ENCODE results near the gene CDK8.
A peak's percentile ranks its signal among the peaks of the same experiment; 100 is the strongest.
"Not testable (repeated sequence)": the region's sequence is repeated elsewhere in the genome, so short reads cannot be mapped to it uniquely, and the experiment has no call there.

Gene CDK8

GRCh38 chr13:26295812-26296211 is 41.9 kb downstream of the CDK8 start:
- H3K4me3 ChIP-seq: no peak overlapping the region
- no peaks in the 10 kb centered on the region for H3K27me3 ChIP-seq
- peaks cover 0 to 17% (median 7%) of the 10 kb centered on the region in 11 experiments; a peak in 6 of 22 replicates for H3K36me3 ChIP-seq
- no peak overlapping the region for H3K27ac ChIP-seq
- H3K4me1 ChIP-seq: no peaks in the 10 kb centered on the region
- no peak overlapping the region for H3K4me2 ChIP-seq
- peaks cover 15 to 56% (median 36%) of the 10 kb centered on the region in 11 experiments; a peak in 20 of 22 replicates for H3K9me3 ChIP-seq (replicated peaks in 1 of 11)
- peaks cover 0 to 83% (median 22%) of the 10 kb centered on the region in 11 experiments; a peak in 11 of 22 replicates for H4K20me1 ChIP-seq
- no peak overlapping the region for H3K9ac ChIP-seq
- TF ChIP-seq Cebpa-rat (IDR thresholded peaks at IDR 0.05): no peak

- Histone ChIP-seq H3K4me1 (no peaks in the 10 kb centered on the region), H3K27ac (no peak overlapping the region), H3K36me3 (peaks cover 0 to 17% (median 4%) of the 10 kb centered on the region in 11 experiments; a peak in 5 of 22 replicates), H3K9ac (no peak overlapping the region), H3K4me3 (no peak overlapping the region), H3K9me3 (replicated peaks in 1 of 11) (peaks cover 15 to 45% (median 31%) of the 10 kb centered on the region in 11 experiments; a peak in 20 of 22 replicates), H4K20me1 (peaks cover 0 to 98% (median 48%) of the 10 kb centered on the region in 11 experiments; a peak in 16 of 22 replicates), H3K4me2 (no peak overlapping the region), H3K27me3 (no peaks in the 10 kb centered on the region)
- no peak for TF ChIP-seq Cebpa-rat (IDR thresholded peaks at IDR 0.05)
These were observed 45.3 kb downstream of the CDK8 start for GRCh38 chr13:26299168-26299750.

- peaks cover 0 to 9% (median 3%) of the 10 kb centered on the region in 11 experiments; a peak in 4 of 22 replicates for H3K36me3 ChIP-seq
- H3K4me1 ChIP-seq: peaks cover 0 to 6% (median 0%) of the 10 kb centered on the region in 10 experiments; a peak in 2 of 20 replicates
- H3K4me2 ChIP-seq: no peak overlapping the region
- no peak overlapping the region for H3K9ac ChIP-seq
- H3K27me3 ChIP-seq: no peaks in the 10 kb centered on the region
- no peak overlapping the region for H3K4me3 ChIP-seq
- H4K20me1 ChIP-seq: peaks cover 0 to 98% (median 53%) of the 10 kb centered on the region in 11 experiments; a peak in 17 of 22 replicates
- no peak for TF ChIP-seq Cebpa-rat (IDR thresholded peaks at IDR 0.05)
- H3K9me3 ChIP-seq (replicated peaks in 1 of 11): peaks cover 8 to 36% (median 22%) of the 10 kb centered on the region in 11 experiments; a peak in 18 of 22 replicates
- no peak overlapping the region for H3K27ac ChIP-seq
These were observed 46.2 kb downstream of the CDK8 start for GRCh38 chr13:26300140-26300539.

GRCh38 chr13:26305676-26306075 is 51.7 kb downstream of the CDK8 start:
- no peak overlapping the region for H3K9ac ChIP-seq
- peaks cover 0 to 17% (median 13%) of the 10 kb centered on the region in 11 experiments; a peak in 18 of 22 replicates for H3K9me3 ChIP-seq (replicated peaks in 1 of 11)
- H4K20me1 ChIP-seq: peaks cover 4 to 94% (median 51%) of the 10 kb centered on the region in 11 experiments; a peak in 17 of 22 replicates
- peaks cover 0 to 21% (median 0%) of the 10 kb centered on the region in 10 experiments; a peak in 5 of 20 replicates for H3K4me1 ChIP-seq
- no peaks in the 10 kb centered on the region for H3K27me3 ChIP-seq
- TF ChIP-seq Cebpa-rat (IDR thresholded peaks at IDR 0.05): peak in 1 of 11 experiments; percentile 48; a peak in 1 of 22 replicates
- no peak overlapping the region for H3K4me2 ChIP-seq
- H3K36me3 ChIP-seq: peaks cover 0 to 8% (median 0%) of the 10 kb centered on the region in 11 experiments; a peak in 2 of 22 replicates
- no peak overlapping the region for H3K27ac ChIP-seq
- H3K4me3 ChIP-seq: no peak overlapping the region

- Histone ChIP-seq H3K4me2 (no peak overlapping the region), H3K36me3 (peaks cover 3 to 16% (median 11%) of the 10 kb centered on the region in 11 experiments; a peak in 13 of 22 replicates), H3K27ac (no peak overlapping the region), H3K27me3 (no peaks in the 10 kb centered on the region), H3K9me3 (replicated peaks in 1 of 11) (peaks cover 15 to 35% (median 30%) of the 10 kb centered on the region in 11 experiments), H4K20me1 (peaks cover 0 to 93% (median 36%) of the 10 kb centered on the region in 11 experiments; a peak in 16 of 22 replicates), H3K4me3 (no peak overlapping the region), H3K9ac (no peak overlapping the region), H3K4me1 (peaks cover 0 to 25% (median 0%) of the 10 kb centered on the region in 10 experiments; a peak in 5 of 20 replicates)
- no peak for TF ChIP-seq Cebpa-rat (IDR thresholded peaks at IDR 0.05)
These were observed 53.8 kb downstream of the CDK8 start for GRCh38 chr13:26307701-26308100.

- no peak for TF ChIP-seq Cebpa-rat (IDR thresholded peaks at IDR 0.05)
- Histone ChIP-seq H3K4me3 (no peak overlapping the region), H3K9ac (no peak overlapping the region), H3K4me2 (peak overlapping the region in 2 of 11 experiments; percentile 6 to 10; a peak in 1 of 22 replicates), H3K4me1 (peaks cover 0 to 25% (median 0%) of the 10 kb centered on the region in 10 experiments; a peak in 5 of 20 replicates), H3K27ac (no peak overlapping the region), H3K36me3 (peaks cover 3 to 20% (median 11%) of the 10 kb centered on the region in 11 experiments; a peak in 13 of 22 replicates), H4K20me1 (peaks cover 0 to 88% (median 32%) of the 10 kb centered on the region in 11 experiments; a peak in 16 of 22 replicates), H3K9me3 (replicated peaks in 1 of 11) (peaks cover 15 to 39% (median 33%) of the 10 kb centered on the region in 11 experiments), H3K27me3 (no peaks in the 10 kb centered on the region)
These were observed 54.3 kb downstream of the CDK8 start for GRCh38 chr13:26308250-26308649.

- Histone ChIP-seq H3K9ac (no peak overlapping the region), H3K9me3 (replicated peaks in 1 of 11) (peaks cover 15 to 39% (median 33%) of the 10 kb centered on the region in 11 experiments), H3K27me3 (no peaks in the 10 kb centered on the region), H3K27ac (no peak overlapping the region), H3K4me3 (no peak overlapping the region), H3K4me2 (0 out of 22 replicates have a peak overlapping the region, but pooled peaks of 2 of the 11 experiments have one; percentile 6 to 10), H4K20me1 (peaks cover 0 to 87% (median 27%) of the 10 kb centered on the region in 11 experiments; a peak in 14 of 22 replicates), H3K36me3 (peaks cover 3 to 20% (median 11%) of the 10 kb centered on the region in 11 experiments; a peak in 13 of 22 replicates), H3K4me1 (peaks cover 0 to 25% (median 0%) of the 10 kb centered on the region in 10 experiments; a peak in 5 of 20 replicates)
- no peak for TF ChIP-seq Cebpa-rat (IDR thresholded peaks at IDR 0.05)
These were observed 54.9 kb downstream of the CDK8 start for GRCh38 chr13:26308836-26309235.

- H4K20me1 ChIP-seq: peaks cover 0 to 83% (median 23%) of the 10 kb centered on the region in 11 experiments; a peak in 10 of 22 replicates
- peaks cover 15 to 39% (median 33%) of the 10 kb centered on the region in 11 experiments for H3K9me3 ChIP-seq (replicated peaks in 1 of 11)
- peaks cover 3 to 20% (median 11%) of the 10 kb centered on the region in 11 experiments; a peak in 13 of 22 replicates for H3K36me3 ChIP-seq
- peaks cover 0 to 19% (median 0%) of the 10 kb centered on the region in 10 experiments; a peak in 4 of 20 replicates for H3K4me1 ChIP-seq
- no peak overlapping the region for H3K4me3 ChIP-seq
- no peak for TF ChIP-seq Cebpa-rat (IDR thresholded peaks at IDR 0.05)
- H3K9ac ChIP-seq: no peak overlapping the region
- no peak overlapping the region for H3K27ac ChIP-seq
- H3K4me2 ChIP-seq: no peak overlapping the region; a peak in 1 of 22 replicates
- no peaks in the 10 kb centered on the region for H3K27me3 ChIP-seq
These were observed 56.1 kb downstream of the CDK8 start for GRCh38 chr13:26310003-26310402.

- H3K9me3 ChIP-seq (replicated peaks in 1 of 11): peaks cover 15 to 39% (median 33%) of the 10 kb centered on the region in 11 experiments
- no peak overlapping the region for H3K4me3 ChIP-seq
- no peak for TF ChIP-seq Cebpa-rat (IDR thresholded peaks at IDR 0.05)
These were observed 56.5 kb downstream of the CDK8 start for GRCh38 chr13:26310470-26310869.

GRCh38 chr13:26312019-26312418 is 58.1 kb downstream of the CDK8 start:
- not testable (repeated sequence) for H3K27ac ChIP-seq, H3K4me2 ChIP-seq, H3K27me3 ChIP-seq, H3K9ac ChIP-seq, H3K4me3 ChIP-seq
- Histone ChIP-seq H4K20me1 (peaks cover 0 to 81% (median 17%) of the 10 kb centered on the region in 11 experiments; a peak in 10 of 22 replicates), H3K4me1 (peaks cover 0 to 19% (median 0%) of the 10 kb centered on the region in 10 experiments; a peak in 4 of 20 replicates), H3K36me3 (peaks cover 3 to 20% (median 11%) of the 10 kb centered on the region in 11 experiments; a peak in 13 of 22 replicates), H3K9me3 (replicated peaks in 1 of 11) (peaks cover 15 to 46% (median 39%) of the 10 kb centered on the region in 11 experiments)

More at GRCh38 chr13:26310470-26310869, 56.5 kb downstream of the CDK8 start:
- Histone ChIP-seq H3K27me3 (no peaks in the 10 kb centered on the region), H4K20me1 (peaks cover 0 to 81% (median 19%) of the 10 kb centered on the region in 11 experiments; a peak in 10 of 22 replicates), H3K27ac (no peak overlapping the region), H3K4me1 (peaks cover 0 to 19% (median 0%) of the 10 kb centered on the region in 10 experiments; a peak in 4 of 20 replicates), H3K4me2 (peak overlapping the region in 1 of 11 experiments; percentile 19; a peak in 2 of 22 replicates), H3K9ac (no peak overlapping the region), H3K36me3 (peaks cover 3 to 20% (median 11%) of the 10 kb centered on the region in 11 experiments; a peak in 13 of 22 replicates)

GRCh38 chr13:26316095-26316494 is 62.2 kb downstream of the CDK8 start:
- Histone ChIP-seq H3K9me3 (replicated peaks in 1 of 11) (peaks cover 15 to 29% (median 23%) of the 10 kb centered on the region in 11 experiments), H4K20me1 (peaks cover 0 to 64% (median 8%) of the 10 kb centered on the region in 11 experiments; a peak in 10 of 22 replicates), H3K36me3 (peaks cover 0 to 20% (median 11%) of the 10 kb centered on the region in 11 experiments; a peak in 12 of 22 replicates)
- not testable (repeated sequence) for H3K4me2 ChIP-seq, H3K4me1 ChIP-seq, H3K9ac ChIP-seq, H3K27ac ChIP-seq, H3K27me3 ChIP-seq, H3K4me3 ChIP-seq
